HepG2 (cell line): Measurements from ENCODE around the gene KIAA1614. TPM values are rescaled to one million over a fixed set of nuclear protein-coding genes. Genes with fewer than 3 reads are reported as not detected.
A peak's percentile ranks its signal among the peaks of the same experiment; 100 is the strongest.

Experiments
- ATAC-seq: fragments of 200-7000 bp; cut with Tn5 transposase; 3 replicates; pipeline ENCODE4 v1.9.1; 2020; ENCODE audit warnings: mild to moderate bottlenecking, moderate library complexity
- BruUV-seq: library from RNA; stranded (reverse); fragments of 400-500 nt; replicated peaks from 2 replicates; lab custom pipeline; 2021; lab: Mats Ljungman, UMichigan
- CTCF ChIA-PET: fragments of 300-600 bp; formaldehyde crosslinking; extraction: SDS; loops from one replicate; lab custom pipeline; 2021; ENCODE audit warnings: low total read pairs, inconsistent platforms, low intra/inter-chr PET ratio; lab: Yijun Ruan, JAX
- POLR2A ChIA-PET: fragments of 350-600 bp; sonication (Branson Sonifier 250); formaldehyde crosslinking; loops from one replicate; lab custom pipeline; 2020; ENCODE audit warnings: antibody characterized with exemption, inconsistent platforms; lab: Yijun Ruan, JAX
- DNase-seq: peaks from one replicate; pipeline ENCODE4 v3.0.0-alpha.2; 2015; ENCODE audit warnings: low spot score
- FAIRE-seq: peaks from 3 replicates; lab custom pipeline; 2011; peaks lifted over from hg19 to GRCh38; lab: Jason Lieb, UNC
- H2AFZ ChIP-seq: one replicate; pipeline ENCODE4 v1.6.1; 2011; ENCODE audit warnings: low read length, inconsistent platforms
- H3K27ac ChIP-seq: fragments of 300-600 bp; 3 replicates; pipeline ENCODE4 v1.8.0; 2011; ENCODE audit warnings: mixed run types, mild to moderate bottlenecking, mixed read lengths, low read length, inconsistent platforms; ENCODE audit not compliant: insufficient read depth; ENCODE audit errors: extremely low read length
- H3K27me3 ChIP-seq, 2 experiments: fragments of 200-600 bp in 1 of 2; 2 replicates in 1 of 2; 3 replicates in 1 of 2; pipeline versions ENCODE4 v1.6.0 to v1.8.0; 2011; ENCODE audit warnings: low read length in 2 of 2, mild to moderate bottlenecking in 2 of 2, moderate library complexity in 2 of 2, inconsistent platforms in 1 of 2; ENCODE audit not compliant: insufficient read depth in 2 of 2, control insufficient read depth in 1 of 2
- H3K36me3 ChIP-seq, 2 experiments: fragments of 200-600 bp in 1 of 2; replicated peaks in 1 of 2; 2 replicates in 1 of 2; 3 replicates in 1 of 2; pipeline versions ENCODE4 v1.5.1 to v1.8.0; 2011; ENCODE audit warnings: low read length in 2 of 2, inconsistent platforms in 1 of 2; ENCODE audit not compliant: insufficient read depth in 2 of 2, control insufficient read depth in 1 of 2
- H3K4me1 ChIP-seq: 2 replicates; pipeline ENCODE4 v1.5.1; 2012; ENCODE audit warnings: low read length, inconsistent platforms; ENCODE audit not compliant: insufficient read depth
- H3K4me2 ChIP-seq: 2 replicates; pipeline ENCODE4 v1.6.0; 2011; ENCODE audit warnings: low read depth, low read length, inconsistent platforms
- H3K4me3 ChIP-seq, 3 experiments: fragments of 200-600 bp in 1 of 3; sonication (generic), shearing (Covaris generic) in 1 of 3; replicated peaks in 1 of 3; 2 replicates each; pipeline ENCODE4 v1.5.1; 2011 to 2016; ENCODE audit warnings: low read length in 3 of 3, inconsistent platforms in 2 of 3, low read depth in 2 of 3, mild to moderate bottlenecking in 2 of 3, control low read depth in 1 of 3, mixed read lengths in 1 of 3; ENCODE audit not compliant: insufficient read depth in 1 of 3
- H3K79me2 ChIP-seq: one replicate; pipeline ENCODE4 v1.6.1; 2011; ENCODE audit warnings: low read length, inconsistent platforms; ENCODE audit not compliant: insufficient read depth
- H3K9ac ChIP-seq: 2 replicates; pipeline ENCODE4 v1.6.0; 2011; ENCODE audit warnings: mild to moderate bottlenecking, low read depth, low read length, inconsistent platforms; ENCODE audit not compliant: insufficient read depth
- H3K9me3 ChIP-seq: 2 replicates; pipeline ENCODE4 v1.5.1; 2012; ENCODE audit warnings: mild to moderate bottlenecking, low read length
- H4K20me1 ChIP-seq: 2 replicates; pipeline ENCODE4 v1.6.0; 2011; ENCODE audit warnings: inconsistent platforms, mild to moderate bottlenecking, low read length, moderate library complexity; ENCODE audit not compliant: insufficient read depth
- CENPX ChIP-seq: sonication (generic); formaldehyde crosslinking; IDR thresholded peaks from 2 replicates; pipeline ENCODE4 v1.9.0; 2021; ENCODE audit warnings: mild to moderate bottlenecking, missing genetic modification reagents, moderate library complexity
- CHD4 ChIP-seq: fragments of 200-600 bp; sonication (generic); IDR thresholded peaks from 2 replicates; pipeline ENCODE4 v1.7.0; 2017; ENCODE audit warnings: mild to moderate bottlenecking, low read length, borderline replicate concordance
- HDAC2 ChIP-seq: sonication (generic); formaldehyde crosslinking; IDR thresholded peaks from 2 replicates; pipeline ENCODE4 v1.4.0; 2020; ENCODE audit warnings: missing genetic modification reagents
- IRF2 ChIP-seq: IDR thresholded peaks from 2 replicates; pipeline ENCODE4 v1.6.1; 2018; ENCODE audit warnings: missing genetic modification reagents, missing compliant biosample characterization
- KDM2A ChIP-seq: sonication (generic); formaldehyde crosslinking; IDR thresholded peaks from 2 replicates; pipeline ENCODE4 v1.4.0; 2020; ENCODE audit warnings: low read depth, missing genetic modification reagents, borderline replicate concordance
- LCORL ChIP-seq, 2 experiments: fragments of 450-650 bp in 1 of 2; sonication (generic) in 1 of 2; formaldehyde crosslinking in 1 of 2; IDR thresholded peaks; 2 replicates each; pipeline versions ENCODE4 v1.5.0 to v1.6.1; 2017 to 2020; ENCODE audit warnings: antibody characterized with exemption in 1 of 2, missing genetic modification reagents in 1 of 2
- LRRFIP1 ChIP-seq: sonication (generic); formaldehyde crosslinking; conservative IDR thresholded peaks from 2 replicates; pipeline ENCODE4 v1.4.0; 2020; ENCODE audit warnings: missing genetic modification reagents
- NR3C1 ChIP-seq: sonication (generic); formaldehyde crosslinking; IDR thresholded peaks from 2 replicates; pipeline ENCODE4 v1.4.0; 2020; ENCODE audit warnings: missing genetic modification reagents
- PRPF4 ChIP-seq: fragments of 200-400 bp; formaldehyde crosslinking; IDR thresholded peaks from 2 replicates; pipeline ENCODE4 v1.6.1; 2016; ENCODE audit warnings: low read length, low read depth; ENCODE audit not compliant: poor library complexity, severe bottlenecking
- TEAD3 ChIP-seq: optimal IDR thresholded peaks from 2 replicates; pipeline ENCODE3; 2016; ENCODE audit warnings: borderline replicate concordance
- TFDP1 ChIP-seq: IDR thresholded peaks from 2 replicates; pipeline ENCODE4 v1.6.1; 2016; ENCODE audit warnings: missing compliant biosample characterization, missing genetic modification reagents, borderline replicate concordance
- THAP7 ChIP-seq: sonication (generic); formaldehyde crosslinking; IDR thresholded peaks from 2 replicates; pipeline ENCODE4 v1.8.1; 2023; ENCODE audit warnings: mild to moderate bottlenecking, missing genetic modification reagents
- ZNF3 ChIP-seq: IDR thresholded peaks from 2 replicates; pipeline ENCODE4 v1.7.0; 2017; ENCODE audit warnings: inconsistent platforms
- ZNF430 ChIP-seq: sonication (generic); formaldehyde crosslinking; IDR thresholded peaks from 2 replicates; pipeline ENCODE4 v1.9.0; 2021; ENCODE audit warnings: mild to moderate bottlenecking, missing genetic modification reagents
- ZNF614 ChIP-seq: IDR thresholded peaks from 2 replicates; pipeline ENCODE4 v1.6.1; 2018; ENCODE audit warnings: missing biosample characterization, missing genetic modification reagents, inconsistent platforms, borderline replicate concordance
- WGBS: methylation state at CpG from one replicate; pipeline ENCODE4 v1.1.6; 2017; ENCODE audit warnings: low lambda C conversion rate; 5-methylcytosine and 5-hydroxymethylcytosine counted together
- in situ Hi-C: cut with HindIII; loops from 2 replicates; pipeline ENCODE4 v1.10.0; 2017; ENCODE audit warnings: low pct_unique_long_range_greater_than_20kb; ENCODE audit not compliant: extremely low pct_ligation_motif_present
- intact Hi-C: fragments of 100-400 bp; cut with micrococcal nuclease; formaldehyde crosslinking; loops from one replicate; pipeline ENCODE4 v1.10.0; 2022; ENCODE audit not compliant: unreplicated experiment
- polyA plus RNA-seq, 8 experiments: library from polyadenylated mRNA; depleted of rRNA in 3 of 8; stranded (reverse) in 7 of 8; unstranded in 1 of 8; fragments of >200 nt; fragmentation: Illumina TruSeq in 4 of 8; extraction: Trizol in 4 of 8; gene quantifications; 2 replicates each; pipeline versions ENCODE4 v1.2.1 to v1.2.3, GENCODE V29; 2011 to 2016; ENCODE audit warnings: low read depth in 4 of 8, missing spikeins in 1 of 8, mixed read lengths in 1 of 8; ENCODE audit not compliant: insufficient read depth in 1 of 8
- total RNA-seq, 5 experiments: library from RNA; depleted of rRNA; stranded (reverse); fragments of >200 nt; fragmentation: Illumina TruSeq; extraction: Trizol; gene quantifications; 2 replicates each; pipeline ENCODE4 v1.2.3, GENCODE V29; 2016; ENCODE audit warnings: low read depth in 1 of 5
- TF ChIP-seq, protein P1 (sequence below): IDR thresholded peaks from 2 replicates; pipeline ENCODE4 v1.6.1; 2016; ENCODE audit warnings: missing compliant biosample characterization, missing genetic modification reagents, borderline replicate concordance
- TF ChIP-seq, protein P2 (sequence below): sonication (generic); IDR thresholded peaks from 2 replicates; pipeline ENCODE4 v1.6.1; 2016; ENCODE audit warnings: low read depth, borderline replicate concordance

KIAA1614 gene
- total and polyA plus RNA-seq, 2 of the 13 experiments (the other 11 are each of a cell fraction or from before 2014, with no cell fraction given): 0.15 to 0.77 TPM

GRCh38 chr1:180925471-180926051 is 12.9 kb downstream of the KIAA1614 start:
- H3K27ac ChIP-seq: peak overlapping the region; percentile 56
- POLR2A ChIA-PET: interaction anchor here (0.9 to 2.0 kb wide), 9 partner anchors 10 to 423 kb away, joined by 3 to 8 read pairs (median 4); partner anchors contain the start of genes ACBD6 and IER5
- CTCF ChIA-PET: no interaction called here
- H2AFZ ChIP-seq: no peak overlapping the region
- H3K9ac ChIP-seq: peak overlapping the region; percentile 52
- H3K27me3 ChIP-seq: no peaks in the 10 kb centered on the region; a peak in 1 of 5 replicates
- no peaks in the 10 kb centered on the region for H3K36me3 ChIP-seq
- FAIRE-seq: peak; percentile 88
- no peaks in the 10 kb centered on the region for H3K79me2 ChIP-seq
- H3K4me2 ChIP-seq: peak overlapping the region; percentile 80
- intact Hi-C loops (loop anchor here (1.0 to 2.0 kb wide), 2 partner anchors 8 to 33 kb away; no protein-coding TSS in a partner anchor), in situ Hi-C loops (no loop called here)
- peak; percentile 84 for DNase-seq
- 0% methylated on average over 3 of the region's 7 CpGs for WGBS
- no peaks in the 10 kb centered on the region for H4K20me1 ChIP-seq
- H3K9me3 ChIP-seq: no peaks in the 10 kb centered on the region
- H3K4me3 ChIP-seq: peak overlapping the region in 2 of 3 experiments; percentile 27 to 60; a peak in 3 of 6 replicates
- no TSS peak for BruUV-seq
- H3K4me1 ChIP-seq: peaks cover 75% of the 10 kb centered on the region
- peak; percentile 87 for ATAC-seq
- TF ChIP-seq CENPX (CRISPR knock-in tag) (no peak), THAP7 (peak; percentile 63; the same call in 1 of the 2 replicates), HDAC2 (peak; percentile 75; the same call in 1 of the 2 replicates), ZNF614 (peak; percentile 39; the same call in 1 of the 2 replicates), TFDP1 (CRISPR knock-in tag) (peak; percentile 63; the same call in 1 of the 2 replicates), NR3C1 (CRISPR knock-in tag) (no peak), LCORL (IDR thresholded peaks at IDR 0.05) (no peak), LCORL (CRISPR knock-in tag; IDR thresholded peaks at IDR 0.05) (peak; percentile 75), ZNF430 (CRISPR knock-in tag) (0 out of 2 replicates have a peak, but pooled peaks have one; percentile 11), IRF2 (CRISPR knock-in tag) (peak; percentile 60; the same call in 1 of the 2 replicates), PRPF4 (peak; percentile 49), KDM2A (CRISPR knock-in tag) (peak; percentile 22; the same call in 1 of the 2 replicates), LRRFIP1 (no peak), CHD4 (peak; percentile 63; the same call in 1 of the 2 replicates), TEAD3 (CRISPR knock-in tag) (peak; percentile 69), ZNF3 (0 out of 2 replicates have a peak, but pooled peaks have one; percentile 23)
- TF ChIP-seq, protein P1, sequence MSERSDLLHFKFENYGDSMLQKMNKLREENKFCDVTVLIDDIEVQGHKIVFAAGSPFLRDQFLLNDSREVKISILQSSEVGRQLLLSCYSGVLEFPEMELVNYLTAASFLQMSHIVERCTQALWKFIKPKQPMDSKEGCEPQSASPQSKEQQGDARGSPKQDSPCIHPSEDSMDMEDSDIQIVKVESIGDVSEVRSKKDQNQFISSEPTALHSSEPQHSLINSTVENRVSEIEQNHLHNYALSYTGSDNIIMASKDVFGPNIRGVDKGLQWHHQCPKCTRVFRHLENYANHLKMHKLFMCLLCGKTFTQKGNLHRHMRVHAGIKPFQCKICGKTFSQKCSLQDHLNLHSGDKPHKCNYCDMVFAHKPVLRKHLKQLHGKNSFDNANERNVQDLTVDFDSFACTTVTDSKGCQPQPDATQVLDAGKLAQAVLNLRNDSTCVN (CRISPR knock-in tag): 0 out of 2 replicates have a peak, but pooled peaks have one; percentile 24
- TF ChIP-seq, protein P2, sequence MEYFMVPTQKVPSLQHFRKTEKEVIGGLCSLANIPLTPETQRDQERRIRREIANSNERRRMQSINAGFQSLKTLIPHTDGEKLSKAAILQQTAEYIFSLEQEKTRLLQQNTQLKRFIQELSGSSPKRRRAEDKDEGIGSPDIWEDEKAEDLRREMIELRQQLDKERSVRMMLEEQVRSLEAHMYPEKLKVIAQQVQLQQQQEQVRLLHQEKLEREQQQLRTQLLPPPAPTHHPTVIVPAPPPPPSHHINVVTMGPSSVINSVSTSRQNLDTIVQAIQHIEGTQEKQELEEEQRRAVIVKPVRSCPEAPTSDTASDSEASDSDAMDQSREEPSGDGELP: peak; percentile 90
